Muscle of leg (tissue), 11 donors: ENCODE measurements around the gene DCTD. TPM values are rescaled to one million over a fixed set of nuclear protein-coding genes. Genes with fewer than 3 reads are reported as not detected.

Experiments used
- DNase-seq: peaks from one replicate; pipeline ENCODE4 v3.0.0; 2013
- H3K27ac ChIP-seq: one replicate; pipeline ENCODE4 v1.5.1; 2013; ENCODE audit warnings: mild to moderate bottlenecking, low read length, control low read depth
- H3K27me3 ChIP-seq: one replicate; pipeline ENCODE4 v1.6.1; 2013; ENCODE audit warnings: low read length; ENCODE audit not compliant: control insufficient read depth, insufficient read depth
- H3K36me3 ChIP-seq: one replicate; pipeline ENCODE4 v1.6.1; 2013; ENCODE audit warnings: low read length; ENCODE audit not compliant: control insufficient read depth, insufficient read depth
- H3K4me1 ChIP-seq: one replicate; pipeline ENCODE4 v1.6.1; 2013; ENCODE audit warnings: low read length; ENCODE audit not compliant: control insufficient read depth, insufficient read depth
- H3K4me3 ChIP-seq: one replicate; pipeline ENCODE4 v1.5.1; 2013; ENCODE audit warnings: low read length, control low read depth
- H3K9me3 ChIP-seq: replicated peaks from 2 replicates; pipeline ENCODE4 v1.6.1; 2013; ENCODE audit warnings: low read depth, low read length; ENCODE audit not compliant: control insufficient read depth
- WGBS: methylation state at CpG from one replicate; pipeline ENCODE4 v1.1.5; 2013; ENCODE audit warnings: missing lambda C conversion rate; ENCODE audit not compliant: insufficient coverage; 5-methylcytosine and 5-hydroxymethylcytosine counted together
- polyA plus RNA-seq, 8 donors: library from polyadenylated mRNA; unstranded; fragments of 120-200 nt; gene quantifications; one replicate each; pipeline versions ENCODE4 v1.2.1 to v1.2.3, GENCODE V29; 2013; ENCODE audit warnings: inconsistent platforms in 1 of 8, low replicate concordance in 1 of 8; ENCODE audit not compliant: insufficient read length in 8 of 8, insufficient read depth in 1 of 8
- total RNA-seq: library from RNA; stranded (reverse); fragments of 120-200 nt; gene quantifications from one replicate; pipeline ENCODE4 v1.2.4, GENCODE V29; 2013

The DCTD gene
- total and polyA plus RNA-seq, 9 donors: 49.2 to 88.9 (median 75.3) TPM

- 83% methylated on average over 11 of the region's 20 CpGs for WGBS
- Histone ChIP-seq H3K27me3 (no peaks in the 10 kb centered on the region), H3K36me3 (peaks cover 67% of the 10 kb centered on the region), H3K4me3 (no peak overlapping the region), H3K4me1 (no peaks in the 10 kb centered on the region), H3K9me3 (no peaks in the 10 kb centered on the region), H3K27ac (no peak overlapping the region)
- DNase-seq: no peak
Observed at GRCh38 chr4:182897601-182898478, 19.3 kb downstream of the DCTD start.

GRCh38 chr4:182896421-182896820 lies 20.8 kb downstream of the DCTD start:
- Histone ChIP-seq H3K27me3 (no peaks in the 10 kb centered on the region), H3K9me3 (no peaks in the 10 kb centered on the region), H3K4me3 (no peak overlapping the region), H3K4me1 (no peaks in the 10 kb centered on the region), H3K36me3 (peaks cover 63% of the 10 kb centered on the region), H3K27ac (no peak overlapping the region)
- DNase-seq: no peak
- WGBS: 86% methylated on average over 6 of the region's 8 CpGs

GRCh38 chr4:182895791-182896292 lies 21.3 kb downstream of the DCTD start:
- peaks cover 63% of the 10 kb centered on the region for H3K36me3 ChIP-seq
- H3K27ac ChIP-seq: no peak overlapping the region
- H3K9me3 ChIP-seq: no peaks in the 10 kb centered on the region
- WGBS: 94% methylated on average over 7 of the region's 12 CpGs
- H3K4me1 ChIP-seq: no peaks in the 10 kb centered on the region
- no peaks in the 10 kb centered on the region for H3K27me3 ChIP-seq
- no peak for DNase-seq
- H3K4me3 ChIP-seq: no peak overlapping the region

GRCh38 chr4:182894681-182895275 lies 22.4 kb downstream of the DCTD start:
- Histone ChIP-seq H3K9me3 (no peaks in the 10 kb centered on the region), H3K27ac (no peak overlapping the region), H3K4me1 (no peaks in the 10 kb centered on the region), H3K36me3 (peaks cover 68% of the 10 kb centered on the region), H3K4me3 (no peak overlapping the region), H3K27me3 (no peaks in the 10 kb centered on the region)
- 89% methylated on average over 16 of the region's 18 CpGs for WGBS
- DNase-seq: no peak

GRCh38 chr4:182893474-182894080 lies 23.6 kb downstream of the DCTD start:
- no peak for DNase-seq
- Histone ChIP-seq H3K27ac (no peak overlapping the region), H3K9me3 (no peaks in the 10 kb centered on the region), H3K27me3 (no peaks in the 10 kb centered on the region), H3K4me1 (no peaks in the 10 kb centered on the region), H3K36me3 (peaks cover 69% of the 10 kb centered on the region), H3K4me3 (no peak overlapping the region)
- 79% methylated on average over 5 of the region's 19 CpGs for WGBS

GRCh38 chr4:182893047-182893446 lies 24.1 kb downstream of the DCTD start:
- Histone ChIP-seq H3K9me3 (no peaks in the 10 kb centered on the region), H3K27ac (no peak overlapping the region), H3K27me3 (no peaks in the 10 kb centered on the region), H3K36me3 (peaks cover 70% of the 10 kb centered on the region), H3K4me1 (no peaks in the 10 kb centered on the region), H3K4me3 (no peak overlapping the region)
- WGBS: 100% methylated on average over 3 of the region's 6 CpGs
- no peak for DNase-seq

GRCh38 chr4:182890202-182890601 lies 27.0 kb downstream of the DCTD start:
- Histone ChIP-seq H3K9me3 (peaks cover under 1% of the 10 kb centered on the region), H3K4me1 (peaks cover 8% of the 10 kb centered on the region), H3K4me3 (no peak overlapping the region), H3K27me3 (no peaks in the 10 kb centered on the region), H3K36me3 (peaks cover 57% of the 10 kb centered on the region), H3K27ac (no peak overlapping the region)
- no peak for DNase-seq
- 77% methylated on average over 7 of the region's 10 CpGs for WGBS

- Histone ChIP-seq H3K9me3 (peaks cover 6% of the 10 kb centered on the region), H3K4me1 (peaks cover 10% of the 10 kb centered on the region), H3K36me3 (peaks cover 46% of the 10 kb centered on the region), H3K4me3 (no peak overlapping the region), H3K27ac (no peak overlapping the region), H3K27me3 (no peaks in the 10 kb centered on the region)
- WGBS: 53% methylated on average over 3 of the region's 4 CpGs
- DNase-seq: no peak
Observed at GRCh38 chr4:182888891-182889290, 28.3 kb downstream of the DCTD start.

GRCh38 chr4:182886768-182887167 lies 30.4 kb downstream of the DCTD start:
- no peaks in the 10 kb centered on the region for H3K27me3 ChIP-seq
- peaks cover 6% of the 10 kb centered on the region for H3K9me3 ChIP-seq
- peaks cover 16% of the 10 kb centered on the region for H3K4me1 ChIP-seq
- WGBS: 93% methylated on average over 9 of the region's 9 CpGs
- no peak for DNase-seq
- H3K27ac ChIP-seq: peak overlapping the region; percentile 16
- no peak overlapping the region for H3K4me3 ChIP-seq
- H3K36me3 ChIP-seq: peaks cover 31% of the 10 kb centered on the region

GRCh38 chr4:182886205-182886604 lies 31.0 kb downstream of the DCTD start:
- Histone ChIP-seq H3K4me3 (no peak overlapping the region), H3K4me1 (peaks cover 20% of the 10 kb centered on the region), H3K27ac (peak overlapping the region; percentile 63), H3K9me3 (peaks cover 6% of the 10 kb centered on the region), H3K36me3 (peaks cover 30% of the 10 kb centered on the region), H3K27me3 (no peaks in the 10 kb centered on the region)
- peak; percentile 91 for DNase-seq
- 34% methylated on average over 3 of the region's 6 CpGs for WGBS
